ENCODE data around the gene NEUROG1.

The NEUROG1 gene

DNA sequence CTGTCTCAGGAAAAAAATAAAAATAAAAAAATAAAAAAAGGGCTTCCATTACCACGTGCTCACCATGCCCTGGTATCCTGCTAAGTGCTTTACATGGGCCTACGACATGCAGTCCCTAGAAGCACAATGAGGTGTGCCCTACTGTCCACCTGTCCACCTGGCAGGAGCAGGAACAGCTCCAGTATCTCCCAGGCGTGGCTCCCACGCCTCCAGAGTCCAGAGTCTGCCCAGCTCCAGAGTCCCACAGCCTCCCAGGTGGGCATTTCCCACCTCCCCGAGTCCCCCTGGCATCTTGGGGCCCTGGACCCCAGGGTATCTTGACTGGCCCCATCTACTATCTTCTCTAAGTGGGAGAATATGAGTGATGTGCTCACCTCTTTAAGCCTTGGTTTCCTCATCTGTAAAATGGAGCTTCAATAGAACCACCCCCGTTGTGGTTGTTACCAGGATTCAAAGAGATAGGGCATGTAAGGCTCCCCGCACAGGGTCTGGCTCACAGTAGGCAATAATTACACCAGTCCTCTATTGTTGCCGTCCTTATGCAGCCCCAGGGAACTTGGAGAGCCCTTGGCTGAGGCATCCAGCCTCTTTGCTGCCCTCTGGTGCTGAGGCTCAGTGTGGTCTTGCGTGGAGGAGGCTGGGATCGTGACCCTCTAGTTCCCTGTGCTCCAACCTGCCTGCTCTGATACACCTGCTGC is 34.1 kb upstream of the NEUROG1 start:
- TF ChIP-seq, protein P1, sequence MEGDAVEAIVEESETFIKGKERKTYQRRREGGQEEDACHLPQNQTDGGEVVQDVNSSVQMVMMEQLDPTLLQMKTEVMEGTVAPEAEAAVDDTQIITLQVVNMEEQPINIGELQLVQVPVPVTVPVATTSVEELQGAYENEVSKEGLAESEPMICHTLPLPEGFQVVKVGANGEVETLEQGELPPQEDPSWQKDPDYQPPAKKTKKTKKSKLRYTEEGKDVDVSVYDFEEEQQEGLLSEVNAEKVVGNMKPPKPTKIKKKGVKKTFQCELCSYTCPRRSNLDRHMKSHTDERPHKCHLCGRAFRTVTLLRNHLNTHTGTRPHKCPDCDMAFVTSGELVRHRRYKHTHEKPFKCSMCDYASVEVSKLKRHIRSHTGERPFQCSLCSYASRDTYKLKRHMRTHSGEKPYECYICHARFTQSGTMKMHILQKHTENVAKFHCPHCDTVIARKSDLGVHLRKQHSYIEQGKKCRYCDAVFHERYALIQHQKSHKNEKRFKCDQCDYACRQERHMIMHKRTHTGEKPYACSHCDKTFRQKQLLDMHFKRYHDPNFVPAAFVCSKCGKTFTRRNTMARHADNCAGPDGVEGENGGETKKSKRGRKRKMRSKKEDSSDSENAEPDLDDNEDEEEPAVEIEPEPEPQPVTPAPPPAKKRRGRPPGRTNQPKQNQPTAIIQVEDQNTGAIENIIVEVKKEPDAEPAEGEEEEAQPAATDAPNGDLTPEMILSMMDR (conservative IDR thresholded peaks at IDR 0.05; ENCODE audit: control insufficient read depth, insufficient read depth, low read depth, low read length): peak; percentile 55
- no peak overlapping the region for H3K4me3 ChIP-seq (ENCODE audit: control insufficient read depth, low read depth, low read length)
- peak; percentile 33 for DNase-seq (ENCODE audit: low read depth)

DNA sequence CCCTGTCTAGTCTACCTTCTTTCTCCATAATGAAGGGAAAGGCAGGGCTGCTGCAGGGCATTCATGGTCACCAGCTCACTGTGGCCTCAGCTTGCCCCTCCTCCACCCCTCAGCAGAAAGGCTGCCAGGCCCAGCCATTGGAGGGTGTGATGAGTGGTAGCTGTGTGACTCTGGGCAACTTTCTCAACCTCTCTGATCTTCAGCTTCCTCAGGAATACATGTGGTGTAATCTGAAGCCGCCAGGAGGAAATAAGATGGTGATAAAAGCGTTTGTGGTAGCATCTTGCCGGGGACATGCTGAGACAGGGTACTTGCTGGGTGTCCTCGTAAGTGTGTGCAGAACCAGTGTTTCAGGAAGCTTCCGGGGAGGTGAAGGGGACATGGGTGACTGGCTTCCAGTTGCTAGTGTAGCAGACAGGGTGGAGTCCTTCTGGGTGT is 33.2 kb upstream of the NEUROG1 start:
- TF ChIP-seq, protein P1 (conservative IDR thresholded peaks at IDR 0.05; ENCODE audit: control insufficient read depth, insufficient read depth, low read depth, low read length): no peak
- DNase-seq (ENCODE audit: low read depth): no peak
- H3K4me3 ChIP-seq (ENCODE audit: control insufficient read depth, low read depth, low read length): no peak overlapping the region

DNA sequence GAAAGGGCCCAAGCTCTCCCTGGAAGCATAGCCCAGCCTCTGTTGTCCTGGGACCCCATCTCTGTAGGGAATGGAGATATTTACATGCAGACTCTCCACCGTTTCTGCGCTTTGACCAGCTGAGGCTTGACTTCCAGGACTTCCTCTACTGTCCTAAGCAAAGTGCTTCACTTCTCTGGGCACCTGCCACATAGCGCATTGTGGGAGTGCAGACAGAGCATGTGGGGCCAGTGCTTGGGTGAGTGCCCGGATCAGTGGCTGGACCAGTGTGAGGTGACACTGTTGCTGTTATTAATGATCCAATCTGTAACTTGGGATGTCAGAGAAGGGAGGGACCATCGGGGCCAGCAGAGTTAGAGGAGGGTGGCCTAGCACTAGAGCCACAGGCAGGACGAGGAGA is 32.5 kb upstream of the NEUROG1 start:
- DNase-seq (ENCODE audit: low read depth): no peak
- TF ChIP-seq, protein P1 (conservative IDR thresholded peaks at IDR 0.05; ENCODE audit: control insufficient read depth, insufficient read depth, low read depth, low read length): no peak
- H3K4me3 ChIP-seq (ENCODE audit: control insufficient read depth, low read depth, low read length): no peak overlapping the region

GRCh38 chr5:135567661-135568060 is 31.9 kb upstream of the NEUROG1 start:
- no peak for DNase-seq (ENCODE audit: low read depth)
- TF ChIP-seq, protein P1 (conservative IDR thresholded peaks at IDR 0.05; ENCODE audit: control insufficient read depth, insufficient read depth, low read depth, low read length): no peak

DNA sequence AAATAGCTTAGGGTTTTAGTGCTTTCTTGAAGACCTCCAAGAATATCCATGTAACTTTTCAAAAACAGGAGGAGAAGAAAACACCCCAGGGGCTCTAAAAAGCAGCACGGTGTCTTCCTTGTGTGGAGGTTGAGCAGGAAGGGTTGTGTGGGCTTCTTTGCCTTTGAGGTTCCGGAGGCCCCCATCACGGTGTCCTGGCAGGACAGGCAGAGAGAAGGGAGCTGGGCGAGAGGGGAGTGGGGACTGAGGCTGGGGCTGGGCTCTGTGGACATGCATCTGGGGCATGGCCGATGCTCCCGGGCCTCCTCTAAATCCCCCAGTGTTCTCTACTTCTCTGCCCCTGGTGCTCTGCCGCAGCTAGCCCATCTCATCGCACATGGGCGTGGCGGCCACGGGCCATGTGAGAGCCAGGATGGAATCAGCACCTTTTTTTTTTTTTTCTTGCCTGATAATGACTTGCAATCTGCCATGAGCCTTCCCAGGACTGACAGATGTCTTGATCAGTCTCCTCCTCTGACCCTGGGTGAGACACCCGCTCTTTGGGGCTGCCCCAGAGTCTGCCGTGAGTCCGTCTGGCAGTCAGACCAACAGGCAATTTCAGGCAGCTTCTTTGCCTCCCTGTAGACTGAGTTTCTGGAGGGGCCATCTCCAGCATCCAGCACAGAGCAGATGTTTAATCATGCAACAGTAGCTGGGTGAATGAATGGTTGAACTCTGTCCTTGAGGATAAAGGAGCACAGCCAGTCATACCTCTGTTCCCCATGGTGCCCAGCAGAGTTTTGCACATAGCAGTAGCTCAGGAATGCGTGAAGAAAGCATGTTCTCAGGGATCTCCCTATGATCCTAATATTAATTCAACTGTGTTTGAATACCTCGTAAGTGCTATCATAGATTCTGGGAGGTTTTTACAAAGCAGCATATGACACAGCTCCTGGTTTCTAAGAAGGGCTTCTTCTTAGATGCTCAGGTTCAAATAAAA is 30.9 kb upstream of the NEUROG1 start:
- TF ChIP-seq, protein P1 (conservative IDR thresholded peaks at IDR 0.05; ENCODE audit: control insufficient read depth, insufficient read depth, low read depth, low read length): no peak
- no peak for DNase-seq (ENCODE audit: low read depth)
- no peak overlapping the region for H3K4me3 ChIP-seq (ENCODE audit: control insufficient read depth, low read depth, low read length)

More at GRCh38 chr5:135567661-135568060, 31.9 kb upstream of the NEUROG1 start:
- no peak overlapping the region for H3K4me3 ChIP-seq (ENCODE audit: control insufficient read depth, low read depth, low read length)

- TF ChIP-seq, protein P1 (conservative IDR thresholded peaks at IDR 0.05; ENCODE audit: control insufficient read depth, insufficient read depth, low read depth, low read length): peak; percentile 97
- DNase-seq (ENCODE audit: low read depth): peak; percentile 56
- no peak overlapping the region for H3K4me3 ChIP-seq (ENCODE audit: control insufficient read depth, low read depth, low read length)
These were observed 30.1 kb upstream of the NEUROG1 start for GRCh38 chr5:135565725-135566421.

All from fibroblast of mammary gland (primary cell).